Measurements from ENCODE around the gene PPP2R3A.
A peak's percentile ranks its signal among the peaks of the same experiment; 100 is the strongest.
"Not testable (repeated sequence)": the region's sequence is repeated elsewhere in the genome, so short reads cannot be mapped to it uniquely, and the experiment has no call there.

Gene PPP2R3A

DNA sequence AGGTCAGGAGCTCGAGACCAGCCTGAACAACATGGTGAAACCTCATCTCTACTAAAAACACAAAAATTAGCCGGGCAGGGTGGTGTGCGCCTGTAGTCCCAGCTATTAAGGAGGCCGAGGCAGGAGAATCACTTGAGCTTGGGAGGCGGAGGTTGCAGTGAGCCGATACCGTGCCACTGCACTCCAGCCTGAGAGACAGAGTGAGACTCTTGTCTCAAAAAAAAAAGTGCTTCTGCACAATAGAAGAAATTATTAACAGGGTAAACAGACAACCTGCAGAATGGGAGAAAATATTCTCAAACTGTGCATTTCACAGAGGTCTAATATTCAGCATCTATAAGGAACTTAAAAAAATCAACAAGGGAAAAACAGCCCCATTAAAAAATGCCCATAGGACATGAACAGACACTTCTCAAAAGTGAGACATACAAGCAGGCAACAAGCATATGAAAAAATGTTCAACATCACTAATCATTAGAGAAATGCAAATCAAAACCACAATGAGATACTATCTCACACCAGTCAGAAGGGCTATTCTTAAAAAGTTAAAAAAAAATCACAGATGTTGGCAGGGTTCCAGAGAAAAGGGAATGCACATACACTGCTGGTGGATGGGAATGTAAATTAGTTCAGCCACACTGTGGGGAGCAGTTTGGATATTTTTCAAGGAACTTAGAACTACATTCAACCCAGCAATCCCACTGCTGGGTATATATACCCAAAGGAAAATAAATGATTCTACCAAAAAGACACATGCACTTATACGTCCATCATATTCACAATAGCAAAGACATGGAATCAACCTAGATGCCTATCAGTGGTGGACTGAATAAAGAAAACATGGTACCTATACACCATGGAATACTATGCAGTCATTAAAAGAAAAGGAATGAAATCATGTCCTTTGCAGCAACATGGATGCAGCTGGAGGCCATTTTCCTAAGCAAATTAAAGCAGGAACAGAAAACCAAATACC, 155.1 kb downstream of the PPP2R3A start:
- DNase-seq (ENCODE audit: low spot score) (no peak), ATAC-seq (ENCODE audit: low read depth) (no peak)
- TF ChIP-seq CTCF (IDR thresholded peaks at IDR 0.05; ENCODE audit: poor library complexity, severe bottlenecking): no peak
- no peaks in the 10 kb centered on the region for H3K9me3 ChIP-seq (ENCODE audit: severe bottlenecking)
- peaks cover 7% of the 10 kb centered on the region for H3K4me1 ChIP-seq (ENCODE audit: insufficient read depth, poor library complexity, severe bottlenecking)
- H3K27ac ChIP-seq (ENCODE audit: poor library complexity, severe bottlenecking): no peak overlapping the region
- no peaks in the 10 kb centered on the region for H3K27me3 ChIP-seq (ENCODE audit: insufficient read depth, poor library complexity, severe bottlenecking)
- no peaks in the 10 kb centered on the region for H3K36me3 ChIP-seq (ENCODE audit: low read depth)
- H3K4me3 ChIP-seq (ENCODE audit: severe bottlenecking): no peak overlapping the region

- Histone ChIP-seq H3K36me3 (ENCODE audit: low read depth) (no peaks in the 10 kb centered on the region), H3K9me3 (ENCODE audit: severe bottlenecking) (no peaks in the 10 kb centered on the region), H3K27me3 (ENCODE audit: insufficient read depth, poor library complexity, severe bottlenecking) (no peaks in the 10 kb centered on the region), H3K4me3 (ENCODE audit: severe bottlenecking) (no peak overlapping the region), H3K4me1 (ENCODE audit: insufficient read depth, poor library complexity, severe bottlenecking) (peaks cover 7% of the 10 kb centered on the region), H3K27ac (ENCODE audit: poor library complexity, severe bottlenecking) (no peak overlapping the region)
- ATAC-seq (ENCODE audit: low read depth): peak; percentile 79
- no peak for DNase-seq (ENCODE audit: low spot score)
- TF ChIP-seq CTCF (IDR thresholded peaks at IDR 0.05; ENCODE audit: poor library complexity, severe bottlenecking): no peak
Measured at GRCh38 chr3:136122006-136122405, 156.5 kb downstream of the PPP2R3A start.

DNA sequence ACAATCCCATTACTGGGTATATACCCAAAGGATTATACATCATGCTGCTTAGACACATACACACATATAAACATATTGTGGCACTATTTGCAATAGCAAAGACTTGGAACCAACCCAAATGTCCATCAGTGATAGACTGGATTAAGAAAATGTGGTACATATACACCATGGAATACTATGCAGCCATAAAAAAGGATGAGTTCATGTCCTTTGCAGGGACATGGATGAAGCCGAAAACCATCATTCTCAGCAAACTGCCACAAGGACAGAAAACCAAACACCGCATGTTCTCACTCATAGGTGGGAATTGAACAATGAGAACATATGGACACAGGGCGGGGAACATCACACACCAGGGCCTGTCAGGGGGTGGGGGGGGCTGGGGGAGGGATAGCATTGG, 166.1 kb downstream of the PPP2R3A start:
- H3K27ac ChIP-seq (ENCODE audit: poor library complexity, severe bottlenecking); H3K4me1 ChIP-seq (ENCODE audit: insufficient read depth, poor library complexity, severe bottlenecking); DNase-seq (ENCODE audit: low spot score); H3K27me3 ChIP-seq (ENCODE audit: insufficient read depth, poor library complexity, severe bottlenecking); ATAC-seq (ENCODE audit: low read depth); H3K9me3 ChIP-seq (ENCODE audit: severe bottlenecking); H3K4me3 ChIP-seq (ENCODE audit: severe bottlenecking); H3K36me3 ChIP-seq (ENCODE audit: low read depth): not testable (repeated sequence)

DNA sequence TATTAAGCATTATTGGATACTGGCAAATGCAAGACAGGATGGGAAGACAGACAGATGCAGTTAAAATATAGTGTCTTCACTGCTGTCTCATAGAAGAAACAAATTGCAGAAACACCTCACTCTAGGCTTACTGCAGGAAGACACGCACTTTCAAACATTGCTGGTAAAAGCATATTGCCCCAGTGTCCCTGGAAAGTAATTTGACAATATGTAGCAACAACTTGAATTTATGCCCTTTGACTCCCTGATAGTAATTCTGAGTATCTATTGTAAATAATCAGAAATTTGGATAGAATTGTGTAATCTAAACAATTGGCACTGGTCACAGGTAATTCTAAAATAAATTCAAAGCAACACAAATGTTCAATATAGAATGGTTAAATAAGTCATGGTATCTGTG, 168.6 kb downstream of the PPP2R3A start:
- no peaks in the 10 kb centered on the region for H3K27me3 ChIP-seq (ENCODE audit: insufficient read depth, poor library complexity, severe bottlenecking)
- no peak overlapping the region for H3K4me3 ChIP-seq (ENCODE audit: severe bottlenecking)
- TF ChIP-seq CTCF (IDR thresholded peaks at IDR 0.05; ENCODE audit: poor library complexity, severe bottlenecking): no peak
- no peak for ATAC-seq (ENCODE audit: low read depth)
- no peak for DNase-seq (ENCODE audit: low spot score)
- no peaks in the 10 kb centered on the region for H3K36me3 ChIP-seq (ENCODE audit: low read depth)
- no peak overlapping the region for H3K27ac ChIP-seq (ENCODE audit: poor library complexity, severe bottlenecking)
- H3K4me1 ChIP-seq (ENCODE audit: insufficient read depth, poor library complexity, severe bottlenecking): no peaks in the 10 kb centered on the region
- no peaks in the 10 kb centered on the region for H3K9me3 ChIP-seq (ENCODE audit: severe bottlenecking)

GRCh38 chr3:136135039-136135802, 169.7 kb downstream of the PPP2R3A start:
- Histone ChIP-seq H3K4me1 (ENCODE audit: insufficient read depth, poor library complexity, severe bottlenecking) (no peaks in the 10 kb centered on the region), H3K4me3 (ENCODE audit: severe bottlenecking) (no peak overlapping the region), H3K36me3 (ENCODE audit: low read depth) (no peaks in the 10 kb centered on the region), H3K9me3 (ENCODE audit: severe bottlenecking) (no peaks in the 10 kb centered on the region), H3K27me3 (ENCODE audit: insufficient read depth, poor library complexity, severe bottlenecking) (no peaks in the 10 kb centered on the region), H3K27ac (ENCODE audit: poor library complexity, severe bottlenecking) (no peak overlapping the region)
- ATAC-seq (ENCODE audit: low read depth): no peak
- no peak for DNase-seq (ENCODE audit: low spot score)
- no peak for TF ChIP-seq CTCF (IDR thresholded peaks at IDR 0.05; ENCODE audit: poor library complexity, severe bottlenecking)
